ENCODE results near the gene METAP2. TPM values are rescaled to one million over a fixed set of nuclear protein-coding genes. Genes with fewer than 3 reads are reported as not detected.

The METAP2 gene
- total and polyA plus RNA-seq, 2 experiments from 2014 or later = 111 to 159 TPM

- Histone ChIP-seq H3K27me3 (ENCODE audit: insufficient read depth) (no peaks in the 10 kb centered on the region), H3K4me3 (no peak overlapping the region), H3K36me3 (ENCODE audit: insufficient read depth) (no peaks in the 10 kb centered on the region), H3K4me1 (ENCODE audit: insufficient read depth) (peaks cover 33% of the 10 kb centered on the region), H3K4me2 (no peak overlapping the region), H3F3A (replicated peaks; ENCODE audit: low read depth) (no peaks in the 10 kb centered on the region), H3K27ac (ENCODE audit: low read depth) (no peak overlapping the region), H3K79me2 (replicated peaks; ENCODE audit: insufficient read depth) (peaks cover 75% of the 10 kb centered on the region), H2AFZ (no peak overlapping the region), H4K20me1 (replicated peaks; ENCODE audit: insufficient read depth) (no peaks in the 10 kb centered on the region), H3K9me2 (ENCODE audit: insufficient read depth) (no peaks in the 10 kb centered on the region)
- no peak for TF ChIP-seq EZH2phosphoT487 (IDR thresholded peaks at IDR 0.05; ENCODE audit: unreplicated experiment)
- DNase-seq (ENCODE audit: low spot score) (no peak), ATAC-seq (no peak)
- H3K27me3 Mint-ChIP-seq (ENCODE audit: insufficient read depth, low read depth, poor library complexity) = peaks cover 14% of the 10 kb centered on the region
- H3K4me3 Mint-ChIP-seq = peak overlapping the region; percentile 19; the same call in 1 of the 3 replicates
- peak overlapping the region; percentile 86; the same call in 1 of the 2 replicates for H3K27ac Mint-ChIP-seq
- peaks cover 39% of the 10 kb centered on the region for H3K4me1 Mint-ChIP-seq
- peaks cover 49% of the 10 kb centered on the region for H3K36me3 Mint-ChIP-seq (ENCODE audit: low read depth)
- peaks cover 4% of the 10 kb centered on the region; the same call in 2 of the 3 replicates for H3K9me3 Mint-ChIP-seq
Measured at GRCh38 chr12:95554532-95555071, 80.7 kb downstream of the METAP2 start.

GRCh38 chr12:95557625-95558024 lies 83.7 kb downstream of the METAP2 start:
- peaks cover 55% of the 10 kb centered on the region for H3K79me2 ChIP-seq (replicated peaks; ENCODE audit: insufficient read depth)
- H3K27me3 ChIP-seq (ENCODE audit: insufficient read depth) = no peaks in the 10 kb centered on the region
- H3F3A ChIP-seq (replicated peaks; ENCODE audit: low read depth) = no peaks in the 10 kb centered on the region
- H3K4me2 ChIP-seq = no peak overlapping the region
- H2AFZ ChIP-seq = no peak overlapping the region
- no peak overlapping the region for H3K27ac ChIP-seq (ENCODE audit: low read depth)
- DNase-seq (ENCODE audit: low spot score) (no peak), ATAC-seq (no peak)
- peaks cover 30% of the 10 kb centered on the region for H3K4me1 ChIP-seq (ENCODE audit: insufficient read depth)
- no peaks in the 10 kb centered on the region for H3K36me3 ChIP-seq (ENCODE audit: insufficient read depth)
- H4K20me1 ChIP-seq (replicated peaks; ENCODE audit: insufficient read depth) = no peaks in the 10 kb centered on the region
- peaks cover 2% of the 10 kb centered on the region for H3K27me3 Mint-ChIP-seq (ENCODE audit: insufficient read depth, low read depth, poor library complexity)
- peaks cover 37% of the 10 kb centered on the region for H3K4me1 Mint-ChIP-seq
- H3K9me2 ChIP-seq (ENCODE audit: insufficient read depth) = no peaks in the 10 kb centered on the region
- peaks cover 51% of the 10 kb centered on the region for H3K36me3 Mint-ChIP-seq (ENCODE audit: low read depth)
- H3K9me3 Mint-ChIP-seq = no peaks in the 10 kb centered on the region
- no peak overlapping the region for H3K4me3 ChIP-seq
- H3K27ac Mint-ChIP-seq = peak overlapping the region; percentile 41; the same call in 1 of the 2 replicates
- no peak overlapping the region for H3K4me3 Mint-ChIP-seq
- TF ChIP-seq ETS1 (IDR thresholded peaks at IDR 0.05) (no peak), CTCF (conservative IDR thresholded peaks at IDR 0.05; ENCODE audit: low read depth in 2 of 2) (no peak), ZNF114 (CRISPR knock-in tag; IDR thresholded peaks at IDR 0.05) (no peak), CREB1 (CRISPR knock-in tag; IDR thresholded peaks at IDR 0.05; ENCODE audit: low read depth) (no peak), REST (IDR thresholded peaks at IDR 0.05; ENCODE audit: unreplicated experiment) (no peak), NANOG (IDR thresholded peaks at IDR 0.05; ENCODE audit: borderline replicate concordance) (no peak), JUNB (IDR thresholded peaks at IDR 0.05; ENCODE audit: unreplicated experiment) (no peak), STAT1 (IDR thresholded peaks at IDR 0.05; ENCODE audit: unreplicated experiment) (no peak), ZNF331 (CRISPR knock-in tag; IDR thresholded peaks at IDR 0.05; ENCODE audit: low read depth) (no peak), EZH2 (IDR thresholded peaks at IDR 0.05; ENCODE audit: low read depth, unreplicated experiment) (no peak)

Data from GM23338 (cell line).